HEK293 (cell line): ENCODE measurements around the gene B9D1.

Experiments used
- MZF1 ChIP-seq: fragments of 450-650 bp; formaldehyde crosslinking; IDR thresholded peaks from 2 replicates; pipeline ENCODE4 v1.5.1; 2017; ENCODE audit warnings: missing biosample characterization, missing genetic modification characterization, borderline replicate concordance
- REPIN1 ChIP-seq: fragments of 450-650 bp; formaldehyde crosslinking; IDR thresholded peaks from 2 replicates; pipeline ENCODE4 v1.5.1; 2017; ENCODE audit warnings: missing biosample characterization, missing genetic modification characterization, low read depth
- ZNF121 ChIP-seq: fragments of 450-650 bp; formaldehyde crosslinking; IDR thresholded peaks from 2 replicates; pipeline ENCODE4 v1.5.1; 2016; ENCODE audit warnings: missing biosample characterization, missing genetic modification characterization
- ZNF23 ChIP-seq: fragments of 450-650 bp; formaldehyde crosslinking; IDR thresholded peaks from 2 replicates; pipeline ENCODE4 v1.5.1; 2016; ENCODE audit warnings: missing biosample characterization, missing genetic modification characterization, borderline replicate concordance
- ZNF266 ChIP-seq: fragments of 450-650 bp; formaldehyde crosslinking; IDR thresholded peaks from 2 replicates; pipeline ENCODE4 v1.5.1; 2016; ENCODE audit warnings: missing biosample characterization, missing genetic modification characterization, low read depth
- ZNF501 ChIP-seq: fragments of 450-650 bp; formaldehyde crosslinking; IDR thresholded peaks from 2 replicates; pipeline ENCODE4 v1.5.1; 2016; ENCODE audit warnings: missing biosample characterization, missing genetic modification characterization
- ZNF530 ChIP-seq: fragments of 450-650 bp; formaldehyde crosslinking; IDR thresholded peaks from 2 replicates; pipeline ENCODE4 v1.5.1; 2016; ENCODE audit warnings: low read depth, missing biosample characterization, missing genetic modification characterization
- ZNF544 ChIP-seq: fragments of 450-650 bp; formaldehyde crosslinking; IDR thresholded peaks from 2 replicates; pipeline ENCODE4 v1.5.0; 2017; ENCODE audit warnings: missing biosample characterization, missing genetic modification characterization
- ZNF549 ChIP-seq: fragments of 450-650 bp; IDR thresholded peaks from 2 replicates; pipeline ENCODE4 v1.5.1; 2018; ENCODE audit warnings: missing biosample characterization, missing genetic modification characterization, mild to moderate bottlenecking, inconsistent platforms, moderate library complexity
- ZNF558 ChIP-seq: fragments of 450-650 bp; formaldehyde crosslinking; IDR thresholded peaks from 2 replicates; pipeline ENCODE4 v1.5.1; 2016; ENCODE audit warnings: missing biosample characterization, missing genetic modification characterization
- ZNF561 ChIP-seq: fragments of 450-650 bp; IDR thresholded peaks from 2 replicates; pipeline ENCODE4 v1.5.1; 2018; ENCODE audit warnings: missing biosample characterization, missing genetic modification characterization, borderline replicate concordance
- ZNF76 ChIP-seq: fragments of 450-650 bp; formaldehyde crosslinking; IDR thresholded peaks from 2 replicates; pipeline ENCODE4; 2016; ENCODE audit warnings: low read depth, missing biosample characterization, missing genetic modification characterization, borderline replicate concordance
- TF ChIP-seq, protein P1 (sequence below): fragments of 450-650 bp; formaldehyde crosslinking; IDR thresholded peaks from 2 replicates; pipeline ENCODE4 v1.5.1; 2016; ENCODE audit warnings: missing biosample characterization, missing genetic modification characterization
- TF ChIP-seq, protein P2 (sequence below): fragments of 450-650 bp; formaldehyde crosslinking; IDR thresholded peaks from 2 replicates; pipeline ENCODE4; 2016; ENCODE audit warnings: missing biosample characterization, missing genetic modification characterization

DNA sequence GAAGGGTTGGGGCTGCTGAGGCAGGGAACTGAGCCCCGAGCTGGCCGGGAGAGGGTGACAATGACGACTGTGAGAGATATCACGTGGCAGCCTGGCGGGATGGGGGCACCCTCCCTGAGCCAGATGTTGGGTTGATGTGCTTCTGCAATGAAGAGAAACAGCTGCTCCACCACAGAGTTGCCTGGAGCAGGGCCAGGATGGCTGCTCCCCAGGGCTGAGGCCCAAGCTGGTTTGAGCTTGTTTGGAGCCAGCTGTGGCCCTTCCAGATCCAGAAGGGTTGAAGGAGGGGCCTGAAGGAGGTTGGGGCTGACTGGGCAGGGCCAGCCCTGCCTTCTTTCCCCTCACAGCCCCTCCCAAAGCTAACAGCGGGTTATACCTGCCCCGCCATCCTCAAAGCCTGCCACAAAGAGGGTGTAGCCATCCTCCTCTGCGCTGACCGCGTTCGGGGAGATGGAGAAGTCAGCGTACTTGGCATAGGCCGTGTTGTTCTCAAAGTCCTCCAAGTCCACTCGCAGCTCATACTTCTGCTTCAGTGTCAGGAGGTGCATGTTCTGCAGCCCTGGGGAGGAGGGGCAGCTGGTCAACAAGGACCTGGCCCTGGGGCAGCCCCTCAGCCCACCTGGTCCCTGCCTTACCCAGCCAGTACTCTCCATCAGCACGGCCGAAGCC is 22.3 kb upstream of the B9D1 start:
- TF ChIP-seq, protein P1, sequence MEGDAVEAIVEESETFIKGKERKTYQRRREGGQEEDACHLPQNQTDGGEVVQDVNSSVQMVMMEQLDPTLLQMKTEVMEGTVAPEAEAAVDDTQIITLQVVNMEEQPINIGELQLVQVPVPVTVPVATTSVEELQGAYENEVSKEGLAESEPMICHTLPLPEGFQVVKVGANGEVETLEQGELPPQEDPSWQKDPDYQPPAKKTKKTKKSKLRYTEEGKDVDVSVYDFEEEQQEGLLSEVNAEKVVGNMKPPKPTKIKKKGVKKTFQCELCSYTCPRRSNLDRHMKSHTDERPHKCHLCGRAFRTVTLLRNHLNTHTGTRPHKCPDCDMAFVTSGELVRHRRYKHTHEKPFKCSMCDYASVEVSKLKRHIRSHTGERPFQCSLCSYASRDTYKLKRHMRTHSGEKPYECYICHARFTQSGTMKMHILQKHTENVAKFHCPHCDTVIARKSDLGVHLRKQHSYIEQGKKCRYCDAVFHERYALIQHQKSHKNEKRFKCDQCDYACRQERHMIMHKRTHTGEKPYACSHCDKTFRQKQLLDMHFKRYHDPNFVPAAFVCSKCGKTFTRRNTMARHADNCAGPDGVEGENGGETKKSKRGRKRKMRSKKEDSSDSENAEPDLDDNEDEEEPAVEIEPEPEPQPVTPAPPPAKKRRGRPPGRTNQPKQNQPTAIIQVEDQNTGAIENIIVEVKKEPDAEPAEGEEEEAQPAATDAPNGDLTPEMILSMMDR (tag by site-specific recombination): no peak
- TF ChIP-seq MZF1 (no peak), ZNF561 (peak; percentile 24; the same call in 1 of the 2 replicates), ZNF23 (no peak), ZNF76 (tag by site-specific recombination) (no peak), ZNF266 (tag by site-specific recombination) (no peak), ZNF121 (tag by site-specific recombination) (no peak), ZNF544 (tag by site-specific recombination) (no peak), ZNF558 (tag by site-specific recombination) (no peak), ZNF549 (tag by site-specific recombination) (no peak), ZNF530 (tag by site-specific recombination) (no peak), ZNF501 (no peak), REPIN1 (no peak)
- TF ChIP-seq, protein P2, sequence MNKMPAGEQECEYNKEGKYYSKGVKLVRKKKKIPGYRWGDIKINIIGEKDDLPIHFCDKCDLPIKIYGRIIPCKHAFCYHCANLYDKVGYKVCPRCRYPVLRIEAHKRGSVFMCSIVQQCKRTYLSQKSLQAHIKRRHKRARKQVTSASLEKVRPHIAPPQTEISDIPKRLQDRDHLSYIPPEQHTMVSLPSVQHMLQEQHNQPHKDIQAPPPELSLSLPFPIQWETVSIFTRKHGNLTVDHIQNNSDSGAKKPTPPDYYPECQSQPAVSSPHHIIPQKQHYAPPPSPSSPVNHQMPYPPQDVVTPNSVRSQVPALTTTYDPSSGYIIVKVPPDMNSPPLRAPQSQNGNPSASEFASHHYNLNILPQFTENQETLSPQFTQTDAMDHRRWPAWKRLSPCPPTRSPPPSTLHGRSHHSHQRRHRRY: no peak
